GM13976 (cell line): ENCODE data around the gene SELENOW.

Experiments used
- DNase-seq: peaks from one replicate; pipeline ENCODE4 v3.0.0; 2012; ENCODE audit warnings: low spot score
- in situ Hi-C: fragments of 300-500 bp; cut with MboI; formaldehyde crosslinking; loops from one replicate; pipeline ENCODE4 v1.12.0; 2022; ENCODE audit warnings: low sequenced_read_pairs, mixed read lengths, inconsistent platforms; ENCODE audit not compliant: unreplicated experiment
- TF ChIP-seq, protein P1 (sequence below): IDR thresholded peaks from 2 replicates; pipeline ENCODE4 v1.5.1; 2012; ENCODE audit warnings: borderline replicate concordance, mild to moderate bottlenecking; ENCODE audit not compliant: insufficient read depth; ENCODE audit errors: extremely low read depth, missing control alignments, control extremely low read depth

Gene SELENOW

DNA sequence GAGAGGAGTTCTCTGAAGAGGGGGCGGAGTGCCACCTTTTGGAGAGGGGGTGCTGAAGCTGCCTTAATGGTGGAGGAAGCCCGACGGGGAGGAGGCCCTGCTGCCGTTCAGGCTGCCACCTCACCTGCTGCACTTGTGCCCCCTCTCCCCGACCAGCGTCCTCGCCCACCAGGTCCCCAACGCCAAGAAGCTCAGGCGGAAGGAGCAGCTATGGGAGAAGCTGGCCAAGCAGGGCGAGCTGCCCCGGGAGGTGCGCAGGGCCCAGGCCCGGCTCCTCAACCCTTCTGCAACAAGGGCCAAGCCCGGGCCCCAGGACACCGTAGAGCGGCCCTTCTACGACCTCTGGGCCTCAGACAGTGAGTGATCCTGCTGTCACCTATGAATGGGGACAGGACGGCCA is 27.8 kb upstream of the SELENOW start:
- TF ChIP-seq, protein P1, sequence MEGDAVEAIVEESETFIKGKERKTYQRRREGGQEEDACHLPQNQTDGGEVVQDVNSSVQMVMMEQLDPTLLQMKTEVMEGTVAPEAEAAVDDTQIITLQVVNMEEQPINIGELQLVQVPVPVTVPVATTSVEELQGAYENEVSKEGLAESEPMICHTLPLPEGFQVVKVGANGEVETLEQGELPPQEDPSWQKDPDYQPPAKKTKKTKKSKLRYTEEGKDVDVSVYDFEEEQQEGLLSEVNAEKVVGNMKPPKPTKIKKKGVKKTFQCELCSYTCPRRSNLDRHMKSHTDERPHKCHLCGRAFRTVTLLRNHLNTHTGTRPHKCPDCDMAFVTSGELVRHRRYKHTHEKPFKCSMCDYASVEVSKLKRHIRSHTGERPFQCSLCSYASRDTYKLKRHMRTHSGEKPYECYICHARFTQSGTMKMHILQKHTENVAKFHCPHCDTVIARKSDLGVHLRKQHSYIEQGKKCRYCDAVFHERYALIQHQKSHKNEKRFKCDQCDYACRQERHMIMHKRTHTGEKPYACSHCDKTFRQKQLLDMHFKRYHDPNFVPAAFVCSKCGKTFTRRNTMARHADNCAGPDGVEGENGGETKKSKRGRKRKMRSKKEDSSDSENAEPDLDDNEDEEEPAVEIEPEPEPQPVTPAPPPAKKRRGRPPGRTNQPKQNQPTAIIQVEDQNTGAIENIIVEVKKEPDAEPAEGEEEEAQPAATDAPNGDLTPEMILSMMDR, result no peak
- no peak for DNase-seq
- in situ Hi-C loops, result no loop called here

- TF ChIP-seq, protein P1, result no peak
- DNase-seq, result peak; percentile 20
- in situ Hi-C loops, result no loop called here
These were observed 25.9 kb upstream of the SELENOW start for GRCh38 chr19:47752440-47753211.

- TF ChIP-seq, protein P1, result no peak
- in situ Hi-C loops, result no loop called here
- peak; percentile 22 for DNase-seq
These were observed 24.1 kb upstream of the SELENOW start for GRCh38 chr19:47754206-47755064.

- peak; percentile 25 for DNase-seq
- in situ Hi-C loops, result no loop called here
- TF ChIP-seq, protein P1, result no peak
These were observed 23.3 kb upstream of the SELENOW start for GRCh38 chr19:47755065-47755761.

DNA sequence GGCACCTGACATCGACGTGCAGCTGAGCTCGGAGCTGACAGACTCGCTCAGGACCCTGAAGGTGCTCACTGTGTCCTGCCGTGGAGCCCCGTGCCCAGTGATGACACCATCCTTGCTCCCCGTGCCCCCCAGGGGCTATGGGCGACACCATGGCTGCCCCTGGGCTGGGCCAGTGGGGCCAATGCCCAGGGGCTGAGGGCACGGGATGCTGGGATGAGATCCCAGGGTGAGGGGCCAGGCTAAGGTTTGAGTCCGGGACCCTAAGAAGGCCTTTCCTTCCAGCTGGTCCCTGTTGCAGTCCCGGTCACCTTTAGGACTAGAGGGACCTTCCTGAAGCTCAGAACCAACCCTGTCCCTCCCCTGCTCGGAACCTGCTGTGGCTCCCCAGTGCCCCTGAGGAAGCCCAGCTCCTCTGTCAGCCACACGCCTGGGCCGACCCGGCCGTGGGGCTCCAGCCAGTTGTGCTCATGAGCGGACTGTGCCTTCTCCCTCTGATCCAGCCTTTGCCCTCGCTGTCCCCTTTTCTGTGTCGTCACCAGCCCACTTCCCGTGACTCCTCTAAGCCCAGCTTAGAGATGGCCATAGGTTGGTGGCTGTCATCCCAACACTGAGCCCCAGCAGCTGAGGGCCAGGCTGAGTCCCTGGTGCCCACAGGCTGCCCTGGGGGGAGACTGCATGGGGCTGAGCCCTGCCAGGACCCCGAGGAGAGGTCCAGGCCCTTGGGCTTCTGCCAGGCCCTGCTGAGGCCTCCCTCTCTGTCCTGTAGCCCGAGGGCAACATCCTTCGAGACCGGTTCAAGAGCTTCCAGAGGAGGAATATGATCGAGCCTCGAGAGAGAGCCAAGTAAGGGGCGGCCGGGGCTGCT is 22.5 kb upstream of the SELENOW start:
- in situ Hi-C loops, result no loop called here
- TF ChIP-seq, protein P1, result no peak
- DNase-seq, result peak; percentile 15
